ENCODE measurements around the gene LRRC59. TPM values are rescaled to one million over a fixed set of nuclear protein-coding genes. Genes with fewer than 3 reads are reported as not detected.

The LRRC59 gene
- total RNA-seq, 1 experiment from 2014 or later, result 106 TPM

DNA sequence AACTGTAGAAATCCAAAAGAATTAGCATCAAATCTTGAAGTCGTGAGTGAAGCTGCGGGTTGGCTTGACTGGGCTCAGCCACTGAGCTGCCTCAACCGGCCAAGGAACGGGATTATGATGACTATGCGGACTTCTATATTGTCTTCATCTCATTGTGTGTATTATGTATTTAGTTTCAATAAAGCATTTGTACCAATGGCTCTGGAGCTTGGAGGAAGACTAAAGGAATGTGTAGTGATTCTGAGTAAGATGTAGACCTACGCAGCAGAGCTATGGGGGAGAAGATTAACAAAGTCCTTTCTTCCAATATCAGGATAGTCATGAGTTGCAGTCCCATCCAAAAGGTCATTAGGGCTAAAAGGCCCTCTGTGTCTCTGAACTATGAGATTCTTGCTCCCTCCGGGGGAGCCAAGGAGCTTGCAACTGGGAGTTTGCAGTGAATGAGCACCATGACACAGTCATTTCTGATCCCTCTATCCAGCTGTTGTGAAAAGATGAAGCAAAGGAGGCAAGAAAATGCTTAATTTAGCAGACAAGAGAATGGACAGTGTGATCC, 16.0 kb downstream of the LRRC59 start:
- Histone ChIP-seq H2BK120ac (ENCODE audit: low read depth, low read length, poor library complexity, severe bottlenecking) (no peak overlapping the region), H2BK20ac (ENCODE audit: low read depth, low read length, poor library complexity, severe bottlenecking) (no peak overlapping the region), H3K27me3 (ENCODE audit: insufficient read depth, low read length) (no peaks in the 10 kb centered on the region), H3K4ac (ENCODE audit: low read depth, low read length) (no peak overlapping the region), H2BK12ac (ENCODE audit: insufficient read length, low read depth, low read length) (no peak overlapping the region), H3K14ac (ENCODE audit: insufficient read depth, low read length) (no peak overlapping the region), H3K9ac (ENCODE audit: extremely low read depth, insufficient read length, low read length) (no peak overlapping the region), H3K18ac (ENCODE audit: insufficient read length, low read depth, low read length) (no peak overlapping the region), H2AK5ac (ENCODE audit: insufficient read length, low read length) (no peak overlapping the region), H4K8ac (replicated peaks; ENCODE audit: insufficient read length, low read depth, low read length) (no peak overlapping the region), H3K23ac (ENCODE audit: insufficient read length, low read depth, low read length) (no peak overlapping the region), H3K4me1 (ENCODE audit: insufficient read depth, low read length) (no peaks in the 10 kb centered on the region), H3K9me3 (ENCODE audit: control insufficient read depth, low read depth, low read length) (no peaks in the 10 kb centered on the region), H4K91ac (ENCODE audit: insufficient read length, low read depth, low read length) (no peak overlapping the region), H3K79me2 (ENCODE audit: insufficient read depth, low read length) (no peaks in the 10 kb centered on the region), H2AFZ (ENCODE audit: low read length) (no peak overlapping the region), H3K56ac (ENCODE audit: insufficient read length, low read depth, low read length) (no peak overlapping the region), H3K79me1 (ENCODE audit: insufficient read depth, low read depth, low read length, poor library complexity, severe bottlenecking) (no peaks in the 10 kb centered on the region), H3T11ph (ENCODE audit: low read length) (no peak overlapping the region), H2BK5ac (ENCODE audit: insufficient read length, low read length) (no peak overlapping the region), H2BK15ac (ENCODE audit: low read depth, low read length) (no peak overlapping the region), H3K27ac (ENCODE audit: insufficient read length, low read depth, low read length) (no peak overlapping the region), H4K20me1 (ENCODE audit: control insufficient read depth, insufficient read depth, insufficient read length) (no peaks in the 10 kb centered on the region), H4K5ac (ENCODE audit: insufficient read length, low read depth, low read length) (no peak overlapping the region), H3K23me2 (ENCODE audit: insufficient read length, low read depth, low read length, poor library complexity, severe bottlenecking) (no peaks in the 10 kb centered on the region), H3K4me2 (ENCODE audit: insufficient read depth, insufficient read length, low read length) (no peak overlapping the region)
- Mint-ChIP-seq H3K36me3 (ENCODE audit: insufficient read depth in 1 of 3, low read depth in 3 of 3) (peaks cover 20 to 79% (median 74%) of the 10 kb centered on the region in 3 experiments; a peak in 6 of 7 replicates), H3K27me3 (ENCODE audit: low read depth) (no peaks in the 10 kb centered on the region), H3K27ac (peak overlapping the region in 1 of 3 experiments; percentile 65; a peak in 2 of 7 replicates), H3K9me3 (no peaks in the 10 kb centered on the region), H3K4me1 (no peaks in the 10 kb centered on the region), H3K4me3 (no peak overlapping the region)
- no CpG with 5 or more reads among the region's 7 CpGs for WGBS (ENCODE audit: extremely low coverage, insufficient read length, low lambda C conversion rate)
- no peak for DNase-seq
- TF ChIP-seq CTCF (conservative IDR thresholded peaks at IDR 0.05), result no peak; the same call in 2 of the 3 replicates
